Measurements from ENCODE around the gene ZNF784. TPM values are rescaled to one million over a fixed set of nuclear protein-coding genes. Genes with fewer than 3 reads are reported as not detected.

Gene ZNF784
- total RNA-seq, 6 donors from 2014 or later: 6.8 to 14.7 (median 8.6) TPM

DNA sequence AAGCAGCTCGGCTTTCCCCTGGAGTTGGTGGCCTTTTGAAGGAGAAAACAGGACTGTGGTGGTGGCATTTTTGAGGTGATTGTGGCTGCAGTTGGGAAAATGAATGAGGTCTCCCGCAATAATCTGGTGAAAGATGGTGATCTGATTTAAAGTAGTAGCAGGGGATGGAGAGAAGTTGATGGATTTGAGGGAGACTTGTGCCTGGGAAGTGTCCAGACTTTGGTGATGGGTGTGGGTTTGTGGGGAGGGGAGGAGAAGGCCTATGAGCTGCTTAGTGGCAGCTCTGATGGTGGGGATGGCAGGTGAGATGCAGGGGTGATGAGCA, 46.6 kb upstream of the ZNF784 start:
- H3K9me3 ChIP-seq: no peaks in the 10 kb centered on the region
- no peak overlapping the region for H3K27ac ChIP-seq
- WGBS, 2 donors: 88 to 100% methylated on average over 1 to 2 of the region's 2 CpGs
- ATAC-seq (ENCODE audit: low FRiP score in 2 of 2): no peak
- DNase-seq: no peak
- H3K27me3 ChIP-seq: no peaks in the 10 kb centered on the region
- TF ChIP-seq POLR2AphosphoS5 (IDR thresholded peaks at IDR 0.05) (no peak), POLR2A (IDR thresholded peaks at IDR 0.05) (no peak), EP300 (IDR thresholded peaks at IDR 0.05) (no peak)
- TF ChIP-seq, protein P1, sequence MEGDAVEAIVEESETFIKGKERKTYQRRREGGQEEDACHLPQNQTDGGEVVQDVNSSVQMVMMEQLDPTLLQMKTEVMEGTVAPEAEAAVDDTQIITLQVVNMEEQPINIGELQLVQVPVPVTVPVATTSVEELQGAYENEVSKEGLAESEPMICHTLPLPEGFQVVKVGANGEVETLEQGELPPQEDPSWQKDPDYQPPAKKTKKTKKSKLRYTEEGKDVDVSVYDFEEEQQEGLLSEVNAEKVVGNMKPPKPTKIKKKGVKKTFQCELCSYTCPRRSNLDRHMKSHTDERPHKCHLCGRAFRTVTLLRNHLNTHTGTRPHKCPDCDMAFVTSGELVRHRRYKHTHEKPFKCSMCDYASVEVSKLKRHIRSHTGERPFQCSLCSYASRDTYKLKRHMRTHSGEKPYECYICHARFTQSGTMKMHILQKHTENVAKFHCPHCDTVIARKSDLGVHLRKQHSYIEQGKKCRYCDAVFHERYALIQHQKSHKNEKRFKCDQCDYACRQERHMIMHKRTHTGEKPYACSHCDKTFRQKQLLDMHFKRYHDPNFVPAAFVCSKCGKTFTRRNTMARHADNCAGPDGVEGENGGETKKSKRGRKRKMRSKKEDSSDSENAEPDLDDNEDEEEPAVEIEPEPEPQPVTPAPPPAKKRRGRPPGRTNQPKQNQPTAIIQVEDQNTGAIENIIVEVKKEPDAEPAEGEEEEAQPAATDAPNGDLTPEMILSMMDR (IDR thresholded peaks at IDR 0.05): no peak
- peaks cover 31 to 70% (median 61%) of the 10 kb centered on the region in 4 donors for H3K36me3 ChIP-seq
- no peak overlapping the region for H3K4me3 ChIP-seq
- H3K4me1 ChIP-seq: peaks cover 7 to 39% (median 14%) of the 10 kb centered on the region in 4 donors

DNA sequence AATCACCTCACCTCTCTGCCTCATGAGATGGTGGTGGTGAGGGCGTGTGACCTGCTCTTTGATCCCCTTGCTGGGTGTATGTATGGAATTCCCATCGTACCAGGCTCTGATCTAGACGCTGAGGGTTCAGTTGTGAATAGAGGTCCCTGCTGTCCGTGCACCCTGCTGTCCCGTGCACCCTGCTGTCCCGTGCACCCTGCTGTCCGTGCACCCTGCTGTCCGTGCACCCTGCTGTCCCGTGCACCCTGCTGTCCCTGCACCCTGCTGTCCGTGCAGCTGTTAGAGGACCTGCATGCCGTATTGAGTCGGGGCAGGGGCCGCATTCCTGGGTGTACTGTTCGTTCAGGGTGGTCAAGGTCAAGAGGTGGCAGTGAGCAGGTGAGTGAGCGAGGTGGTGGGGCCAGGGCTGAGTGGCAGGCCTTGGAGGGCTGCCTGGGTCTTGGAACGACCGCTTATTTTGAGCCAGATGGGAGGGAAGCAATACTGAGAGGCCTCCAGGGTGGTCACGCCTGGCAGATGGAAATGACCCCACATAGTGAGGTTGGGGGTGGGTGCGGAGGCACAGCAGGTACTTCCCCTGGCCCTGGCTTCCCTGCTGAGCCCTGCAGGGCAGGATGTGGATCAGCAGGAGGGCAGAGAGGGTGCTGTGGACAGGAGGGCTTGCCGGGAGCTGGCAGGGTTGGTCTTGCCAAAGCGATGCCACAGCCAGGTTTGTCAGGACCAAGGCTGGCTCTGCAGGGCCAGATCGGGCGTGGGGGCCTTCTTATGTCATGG, 46.1 kb upstream of the ZNF784 start:
- WGBS, 2 donors: 83 to 88% methylated on average over 14 to 20 of the region's 23 CpGs
- Histone ChIP-seq H3K4me1 (peaks cover 4 to 34% (median 10%) of the 10 kb centered on the region in 4 donors), H3K27me3 (no peaks in the 10 kb centered on the region), H3K36me3 (peaks cover 33 to 76% (median 67%) of the 10 kb centered on the region in 4 donors), H3K27ac (no peak overlapping the region), H3K4me3 (no peak overlapping the region), H3K9me3 (no peaks in the 10 kb centered on the region)
- ATAC-seq (ENCODE audit: low FRiP score in 2 of 2): peak in 1 of 2 donors; percentile 70
- TF ChIP-seq, protein P1 (IDR thresholded peaks at IDR 0.05): no peak
- TF ChIP-seq POLR2AphosphoS5 (IDR thresholded peaks at IDR 0.05): no peak
- no peak for TF ChIP-seq EP300 (IDR thresholded peaks at IDR 0.05)
- no peak for TF ChIP-seq POLR2A (IDR thresholded peaks at IDR 0.05)
- DNase-seq: peak; percentile 44 to 87

DNA sequence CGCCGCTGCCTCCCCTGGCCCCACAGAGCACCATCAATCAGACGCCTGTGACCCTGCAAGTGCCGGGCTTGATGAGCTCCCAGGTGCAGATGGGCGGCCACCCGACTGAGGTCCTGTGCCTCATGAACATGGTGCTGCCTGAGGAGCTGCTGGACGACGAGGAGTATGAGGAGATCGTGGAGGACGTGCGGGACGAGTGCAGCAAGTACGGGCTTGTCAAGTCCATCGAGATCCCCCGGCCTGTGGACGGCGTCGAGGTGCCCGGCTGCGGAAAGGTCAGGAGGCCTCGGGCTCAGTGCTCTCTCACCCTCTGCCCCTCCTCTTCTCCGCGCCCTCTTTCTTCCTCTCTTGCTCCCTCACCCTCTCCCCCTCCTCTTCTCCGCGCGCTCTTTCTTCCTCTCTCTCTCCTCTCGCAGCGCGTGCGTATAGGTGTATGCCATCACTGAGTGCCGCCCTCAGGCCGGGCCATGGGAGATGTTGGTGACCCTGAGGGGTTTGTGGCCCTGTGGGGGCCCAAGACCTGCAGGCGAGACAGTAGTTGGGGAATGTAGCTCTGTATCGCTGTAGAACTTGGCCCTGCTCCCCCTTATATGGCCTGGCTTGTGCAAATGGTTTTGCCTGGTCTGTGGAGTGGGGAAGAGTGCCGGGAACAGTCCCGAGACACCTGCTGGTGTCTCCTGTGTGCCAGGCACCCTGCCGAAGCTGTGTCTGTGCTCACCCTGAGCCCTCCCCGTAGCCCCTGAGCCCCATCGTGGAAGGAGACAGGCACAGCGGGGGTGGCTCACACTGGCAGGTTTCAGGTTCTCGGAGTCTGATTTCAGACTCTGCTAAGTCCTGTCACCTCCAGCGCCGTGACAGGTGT, 45.3 kb upstream of the ZNF784 start:
- no peaks in the 10 kb centered on the region for H3K27me3 ChIP-seq
- TF ChIP-seq EP300 (IDR thresholded peaks at IDR 0.05) (no peak), POLR2AphosphoS5 (IDR thresholded peaks at IDR 0.05) (no peak), POLR2A (IDR thresholded peaks at IDR 0.05) (no peak)
- TF ChIP-seq, protein P1 (IDR thresholded peaks at IDR 0.05): no peak
- ATAC-seq (ENCODE audit: low FRiP score in 2 of 2): no peak
- 89 to 90% methylated on average over 30 to 43 of the region's 43 CpGs for WGBS, 2 donors
- no peak overlapping the region for H3K27ac ChIP-seq
- peaks cover 4 to 32% (median 9%) of the 10 kb centered on the region in 4 donors for H3K4me1 ChIP-seq
- peaks cover 33 to 83% (median 74%) of the 10 kb centered on the region in 4 donors for H3K36me3 ChIP-seq
- no peak overlapping the region for H3K4me3 ChIP-seq
- no peak for DNase-seq
- no peaks in the 10 kb centered on the region for H3K9me3 ChIP-seq

DNA sequence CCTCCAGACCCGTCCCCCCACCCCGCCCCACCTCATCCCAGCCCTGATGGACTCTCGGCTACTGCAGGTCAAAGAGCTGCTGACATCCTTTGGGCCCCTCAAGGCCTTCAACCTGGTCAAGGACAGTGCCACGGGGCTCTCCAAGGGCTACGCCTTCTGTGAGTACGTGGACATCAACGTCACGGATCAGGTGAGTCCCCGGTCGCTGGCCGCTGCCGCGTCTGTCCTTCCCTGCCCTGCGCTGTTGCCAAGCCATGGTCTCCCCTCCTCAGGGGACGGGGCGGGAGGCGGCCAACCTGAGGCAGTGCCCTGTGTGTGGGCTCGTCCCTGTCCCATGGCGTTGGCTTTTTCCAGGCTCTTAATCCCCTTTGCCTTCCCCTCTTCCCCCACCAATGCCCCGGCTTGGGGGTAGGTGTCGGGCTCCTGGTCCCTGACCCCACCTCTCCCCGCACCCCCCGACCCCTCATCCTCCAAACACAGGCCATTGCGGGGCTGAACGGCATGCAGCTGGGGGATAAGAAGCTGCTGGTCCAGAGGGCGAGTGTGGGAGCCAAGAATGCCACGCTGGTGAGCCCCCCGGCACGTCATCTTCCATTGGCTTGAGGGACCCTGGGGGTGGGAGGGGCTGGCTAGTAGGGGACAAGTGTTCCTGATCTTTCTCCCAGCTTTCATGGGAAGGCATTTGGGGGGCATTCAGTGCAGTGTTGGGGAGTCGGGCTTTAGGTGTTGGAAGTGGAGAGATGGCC, 44.4 kb upstream of the ZNF784 start:
- Histone ChIP-seq H3K27ac (no peak overlapping the region), H3K27me3 (no peaks in the 10 kb centered on the region), H3K4me3 (no peak overlapping the region), H3K9me3 (no peaks in the 10 kb centered on the region), H3K4me1 (peaks cover 0 to 23% (median under 1%) of the 10 kb centered on the region in 4 donors), H3K36me3 (peaks cover 42 to 85% (median 76%) of the 10 kb centered on the region in 4 donors)
- no peak for DNase-seq
- 91 to 92% methylated on average over 29 to 30 of the region's 30 CpGs for WGBS, 2 donors
- TF ChIP-seq, protein P1 (IDR thresholded peaks at IDR 0.05): no peak
- TF ChIP-seq EP300 (IDR thresholded peaks at IDR 0.05): no peak
- no peak for TF ChIP-seq POLR2A (IDR thresholded peaks at IDR 0.05)
- TF ChIP-seq POLR2AphosphoS5 (IDR thresholded peaks at IDR 0.05): no peak
- no peak for ATAC-seq (ENCODE audit: low FRiP score in 2 of 2)
